Fibroblast of lung (primary cell): ENCODE measurements around the gene ANO6. TPM values are rescaled to one million over a fixed set of nuclear protein-coding genes. Genes with fewer than 3 reads are reported as not detected.

Experiments used
- DNase-seq, 2 donors: peaks; one replicate each; pipeline versions ENCODE4 v3.0.0 to v3.0.0-alpha.2; 2010; ENCODE audit warnings: low read depth in 2 of 2
- H2AFZ ChIP-seq: 2 replicates; pipeline ENCODE4 v1.5.1; 2012; ENCODE audit warnings: low read length, control low read depth, inconsistent platforms
- H3K27ac ChIP-seq: 2 replicates; pipeline ENCODE4 v1.5.1; 2011; ENCODE audit warnings: low read length, control low read depth; ENCODE audit not compliant: insufficient read depth
- H3K27me3 ChIP-seq: 2 replicates; pipeline ENCODE4 v1.5.1; 2011; ENCODE audit warnings: mild to moderate bottlenecking, low read length; ENCODE audit not compliant: control insufficient read depth, insufficient read depth
- H3K36me3 ChIP-seq: 2 replicates; pipeline ENCODE4 v1.5.1; 2011; ENCODE audit warnings: low read length; ENCODE audit not compliant: control insufficient read depth, insufficient read depth
- H3K4me1 ChIP-seq: 2 replicates; pipeline ENCODE4 v1.5.1; 2011; ENCODE audit warnings: low read length; ENCODE audit not compliant: control insufficient read depth, insufficient read depth; ENCODE audit errors: extremely low read depth
- H3K4me2 ChIP-seq: 2 replicates; pipeline ENCODE4 v1.5.1; 2011; ENCODE audit warnings: low read length, control low read depth; ENCODE audit not compliant: insufficient read depth; ENCODE audit errors: extremely low read depth
- H3K4me3 ChIP-seq, 4 experiments: fragments of 200-600 bp in 1 of 4; sonication (generic) in 1 of 4; replicated peaks in 1 of 4; 2 replicates each; pipeline ENCODE4 v1.5.1; 2011 to 2016; ENCODE audit warnings: low read length in 4 of 4, low read depth in 3 of 4, mild to moderate bottlenecking in 3 of 4, control low read depth in 2 of 4, inconsistent platforms in 1 of 4, mixed read lengths in 1 of 4; ENCODE audit not compliant: insufficient read depth in 1 of 4; ENCODE audit errors: control extremely low read depth in 1 of 4
- H3K79me2 ChIP-seq: 2 replicates; pipeline ENCODE4 v1.5.1; 2012; ENCODE audit warnings: mild to moderate bottlenecking, low read length, inconsistent platforms; ENCODE audit not compliant: control insufficient read depth, insufficient read depth
- H3K9ac ChIP-seq: 2 replicates; pipeline ENCODE4 v1.5.1; 2011; ENCODE audit warnings: mild to moderate bottlenecking, low read length, control low read depth; ENCODE audit not compliant: insufficient read depth
- H3K9me3 ChIP-seq: 2 replicates; pipeline ENCODE4 v1.5.1; 2012; ENCODE audit warnings: low read depth, low read length; ENCODE audit not compliant: control insufficient read depth, insufficient read depth
- H4K20me1 ChIP-seq: 2 replicates; pipeline ENCODE4 v1.5.1; 2011; ENCODE audit warnings: low read length; ENCODE audit not compliant: control insufficient read depth, insufficient read depth; ENCODE audit errors: extremely low read depth
- CTCF ChIP-seq, 2 donors: IDR thresholded peaks in 1 of 2; conservative IDR thresholded peaks in 1 of 2; 1 replicate in 1 of 2; 2 replicates in 1 of 2; pipeline ENCODE4 v1.5.1; 2011 to 2012; ENCODE audit warnings: low read length in 2 of 2, control low read depth in 1 of 2, inconsistent platforms in 1 of 2, low read depth in 1 of 2, mild to moderate bottlenecking in 1 of 2
- EZH2 ChIP-seq: IDR thresholded peaks from 2 replicates; pipeline ENCODE4 v1.5.1; 2012; ENCODE audit warnings: low read length, control low read depth, mild to moderate bottlenecking; ENCODE audit errors: missing control alignments
- polyA plus RNA-seq, 2 donors: library from polyadenylated mRNA; depleted of rRNA in 1 of 2; stranded (reverse) in 1 of 2; unstranded in 1 of 2; fragments of >200 nt; gene quantifications; 2 replicates each; pipeline ENCODE4 v1.2.1, GENCODE V29; 2011 to 2012; ENCODE audit warnings: missing spikeins in 1 of 2
- total RNA-seq: library from RNA; depleted of rRNA; stranded (reverse); fragments of >200 nt; gene quantifications from 2 replicates; pipeline ENCODE4 v1.2.1, GENCODE V29; 2014

The ANO6 gene
- total and polyA plus RNA-seq, 2 donors (not counting 1 experiment from before 2014, with no cell fraction given): 59.1 to 69.1 TPM

- Histone ChIP-seq H4K20me1 (no peaks in the 10 kb centered on the region), H3K9ac (no peak overlapping the region), H3K4me2 (no peak overlapping the region), H3K27ac (no peak overlapping the region), H3K4me3 (no peak overlapping the region), H3K79me2 (peaks cover 12% of the 10 kb centered on the region), H2AFZ (no peak overlapping the region), H3K9me3 (no peaks in the 10 kb centered on the region), H3K4me1 (peaks cover under 1% of the 10 kb centered on the region), H3K27me3 (no peaks in the 10 kb centered on the region), H3K36me3 (no peaks in the 10 kb centered on the region)
- no peak for DNase-seq
- TF ChIP-seq EZH2 (no peak), CTCF (conservative IDR thresholded peaks at IDR 0.05 in 1 of 2, IDR thresholded peaks at IDR 0.05 in 1 of 2; ENCODE audit: low read depth in 1 of 2, low read length in 2 of 2) (no peak)
Observed at GRCh38 chr12:45254254-45254653, 38.4 kb downstream of the ANO6 start.

- peaks cover 7% of the 10 kb centered on the region for H3K4me1 ChIP-seq
- H3K4me2 ChIP-seq: no peak overlapping the region
- H3K79me2 ChIP-seq: peaks cover 14% of the 10 kb centered on the region
- DNase-seq: no peak
- no peaks in the 10 kb centered on the region for H4K20me1 ChIP-seq
- no peak overlapping the region for H3K4me3 ChIP-seq
- H3K9ac ChIP-seq: no peak overlapping the region
- TF ChIP-seq CTCF (conservative IDR thresholded peaks at IDR 0.05 in 1 of 2, IDR thresholded peaks at IDR 0.05 in 1 of 2; ENCODE audit: low read depth in 1 of 2, low read length in 2 of 2) (no peak), EZH2 (no peak)
- H3K27ac ChIP-seq: no peak overlapping the region
- H3K27me3 ChIP-seq: no peaks in the 10 kb centered on the region
- H3K9me3 ChIP-seq: no peaks in the 10 kb centered on the region
- H2AFZ ChIP-seq: no peak overlapping the region
- H3K36me3 ChIP-seq: no peaks in the 10 kb centered on the region
Observed at GRCh38 chr12:45256721-45257120, 40.8 kb downstream of the ANO6 start.

GRCh38 chr12:45257185-45257930 is 41.5 kb downstream of the ANO6 start:
- peaks cover 14% of the 10 kb centered on the region for H3K79me2 ChIP-seq

More at GRCh38 chr12:45257185-45257930, 41.5 kb downstream of the ANO6 start:
- H3K4me2 ChIP-seq: no peak overlapping the region
- TF ChIP-seq CTCF (conservative IDR thresholded peaks at IDR 0.05 in 1 of 2, IDR thresholded peaks at IDR 0.05 in 1 of 2; ENCODE audit: low read depth in 1 of 2, low read length in 2 of 2): no peak
- TF ChIP-seq EZH2: no peak
- H3K27ac ChIP-seq: no peak overlapping the region
- no peak overlapping the region for H2AFZ ChIP-seq
- H4K20me1 ChIP-seq: no peaks in the 10 kb centered on the region
- H3K4me3 ChIP-seq: no peak overlapping the region
- no peaks in the 10 kb centered on the region for H3K9me3 ChIP-seq
- H3K36me3 ChIP-seq: no peaks in the 10 kb centered on the region
- no peak overlapping the region for H3K9ac ChIP-seq
- H3K27me3 ChIP-seq: no peaks in the 10 kb centered on the region
- DNase-seq: no peak
- H3K4me1 ChIP-seq: peaks cover 7% of the 10 kb centered on the region
